GM23338 (cell line): ENCODE measurements around the gene SERTAD3. TPM values are rescaled to one million over a fixed set of nuclear protein-coding genes. Genes with fewer than 3 reads are reported as not detected.
A peak's percentile ranks its signal among the peaks of the same experiment; 100 is the strongest.

Source experiments
- ATAC-seq: fragments of 200-7000 bp; cut with Tn5 transposase; 3 replicates; pipeline ENCODE4 v1.9.1; 2020
- DNase-seq: peaks from one replicate; pipeline ENCODE4 v3.0.0-alpha.2; 2015; ENCODE audit warnings: low spot score
- H2AFZ ChIP-seq: fragments of 200-600 bp; sonication (generic); 2 replicates; pipeline ENCODE4 v1.8.0; 2016; ENCODE audit warnings: antibody characterized with exemption, mild to moderate bottlenecking, moderate library complexity
- H3F3A ChIP-seq: fragments of 200-600 bp; sonication (generic); replicated peaks from 2 replicates; pipeline ENCODE4 v1.8.0; 2017; ENCODE audit warnings: antibody characterized with exemption, mixed run types, low read depth
- H3K27ac ChIP-seq: fragments of 200-600 bp; sonication (generic); 2 replicates; pipeline ENCODE4 v1.6.1; 2016; ENCODE audit warnings: low read depth
- H3K27me3 ChIP-seq: fragments of 200-600 bp; sonication (generic); 2 replicates; pipeline ENCODE4 v1.8.0; 2016; ENCODE audit warnings: mild to moderate bottlenecking, mixed run types, moderate library complexity; ENCODE audit not compliant: insufficient read depth
- H3K36me3 ChIP-seq: fragments of 200-600 bp; sonication (generic); 2 replicates; pipeline ENCODE4 v1.8.0; 2016; ENCODE audit warnings: mild to moderate bottlenecking; ENCODE audit not compliant: insufficient read depth
- H3K4me1 ChIP-seq: fragments of 200-600 bp; sonication (generic); 2 replicates; pipeline ENCODE4 v1.8.0; 2016; ENCODE audit warnings: mild to moderate bottlenecking, moderate library complexity; ENCODE audit not compliant: insufficient read depth
- H3K4me2 ChIP-seq: fragments of 200-600 bp; sonication (generic); 2 replicates; pipeline ENCODE4 v1.7.1; 2017; ENCODE audit warnings: mixed run types
- H3K4me3 ChIP-seq: fragments of 200-600 bp; sonication (generic); 2 replicates; pipeline ENCODE4 v1.6.1; 2016; ENCODE audit warnings: mixed run types
- H3K79me2 ChIP-seq: fragments of 200-600 bp; sonication (generic); replicated peaks from 2 replicates; pipeline ENCODE4 v1.8.0; 2017; ENCODE audit warnings: mild to moderate bottlenecking; ENCODE audit not compliant: insufficient read depth
- H3K9me2 ChIP-seq: fragments of 200-600 bp; sonication (generic); 2 replicates; pipeline ENCODE4 v1.8.0; 2017; ENCODE audit not compliant: insufficient read depth
- H4K20me1 ChIP-seq: fragments of 200-600 bp; sonication (generic); replicated peaks from 2 replicates; pipeline ENCODE4 v1.8.0; 2017; ENCODE audit warnings: mild to moderate bottlenecking; ENCODE audit not compliant: insufficient read depth
- H3K27ac Mint-ChIP-seq: 2 replicates; pipeline ENCODE4 v1.8.0; 2020; ENCODE audit warnings: inconsistent platforms, mild to moderate bottlenecking, moderate library complexity, mixed read lengths
- H3K27me3 Mint-ChIP-seq: 3 replicates; pipeline ENCODE4 v1.8.0; 2022; ENCODE audit warnings: low read depth, mild to moderate bottlenecking, moderate library complexity, mixed read lengths, inconsistent platforms; ENCODE audit not compliant: insufficient read depth, poor library complexity
- H3K36me3 Mint-ChIP-seq: 3 replicates; pipeline ENCODE4 v1.8.0; 2021; ENCODE audit warnings: low read depth, mild to moderate bottlenecking, inconsistent platforms, moderate library complexity, mixed read lengths
- H3K4me1 Mint-ChIP-seq: 3 replicates; pipeline ENCODE4 v1.8.0; 2020; ENCODE audit warnings: mild to moderate bottlenecking, inconsistent platforms, mixed read lengths
- H3K4me3 Mint-ChIP-seq: 3 replicates; pipeline ENCODE4 v1.8.0; 2021; ENCODE audit warnings: moderate library complexity, mild to moderate bottlenecking, inconsistent platforms, mixed read lengths
- H3K9me3 Mint-ChIP-seq: 3 replicates; pipeline ENCODE4 v1.8.0; 2020; ENCODE audit warnings: moderate library complexity, mild to moderate bottlenecking, inconsistent platforms, mixed read lengths
- CREB1 ChIP-seq: fragments of 250-450 bp; sonication (Bioruptor Pico); IDR thresholded peaks from 2 replicates; pipeline ENCODE4 v1.5.0; 2020; ENCODE audit warnings: low read depth, mild to moderate bottlenecking, moderate library complexity
- ETS1 ChIP-seq: IDR thresholded peaks from 2 replicates; pipeline ENCODE4 v1.6.1; 2016; ENCODE audit warnings: antibody characterized with exemption
- EZH2 ChIP-seq: fragments of 200-600 bp; sonication (generic); IDR thresholded peaks from one replicate; pipeline ENCODE4 v1.8.0; 2017; ENCODE audit warnings: antibody characterized with exemption, mild to moderate bottlenecking, low read depth; ENCODE audit not compliant: unreplicated experiment
- JUNB ChIP-seq: IDR thresholded peaks from one replicate; pipeline ENCODE4 v1.6.1; 2016; ENCODE audit warnings: antibody characterized with exemption; ENCODE audit not compliant: unreplicated experiment
- NANOG ChIP-seq: IDR thresholded peaks from 2 replicates; pipeline ENCODE4 v1.6.1; 2016; ENCODE audit warnings: antibody characterized with exemption, borderline replicate concordance
- ZNF331 ChIP-seq: fragments of 250-450 bp; sonication (Bioruptor Pico); IDR thresholded peaks from 2 replicates; pipeline ENCODE4 v1.5.0; 2020; ENCODE audit warnings: low read depth, mild to moderate bottlenecking, moderate library complexity
- ZNF462 ChIP-seq: fragments of 250-450 bp; sonication (Bioruptor Pico); IDR thresholded peaks from 2 replicates; pipeline ENCODE4 v1.5.0; 2020; ENCODE audit warnings: mild to moderate bottlenecking, moderate library complexity
- polyA plus RNA-seq: library from polyadenylated mRNA; unstranded; fragments of >200 nt; fragmentation: Nextera tagmentation; extraction: Ambion mirVana; gene quantifications from 2 replicates; pipeline ENCODE4 v1.2.1, GENCODE V29; 2016
- total RNA-seq: library from RNA; depleted of rRNA; stranded (reverse); fragments of >200 nt; shearing (Covaris generic); gene quantifications from 2 replicates; pipeline ENCODE4 v1.2.3, GENCODE V29; 2014
- TF ChIP-seq, protein P1 (sequence below): IDR thresholded peaks from one replicate; pipeline ENCODE4 v1.6.1; 2018; ENCODE audit warnings: antibody characterized with exemption; ENCODE audit not compliant: unreplicated experiment
- TF ChIP-seq, protein P2 (sequence below), 2 experiments: fragments of 200-600 bp in 1 of 2; sonication (generic) in 1 of 2; conservative IDR thresholded peaks; 2 replicates each; pipeline versions ENCODE4 v1.5.1 to v1.6.1; 2016 to 2017; ENCODE audit warnings: antibody characterized with exemption in 2 of 2, low read depth in 2 of 2, mild to moderate bottlenecking in 2 of 2, moderate library complexity in 1 of 2

The SERTAD3 gene
- total and polyA plus RNA-seq, 2 experiments from 2014 or later: 15.4 to 24.1 TPM

- TF ChIP-seq, protein P1, sequence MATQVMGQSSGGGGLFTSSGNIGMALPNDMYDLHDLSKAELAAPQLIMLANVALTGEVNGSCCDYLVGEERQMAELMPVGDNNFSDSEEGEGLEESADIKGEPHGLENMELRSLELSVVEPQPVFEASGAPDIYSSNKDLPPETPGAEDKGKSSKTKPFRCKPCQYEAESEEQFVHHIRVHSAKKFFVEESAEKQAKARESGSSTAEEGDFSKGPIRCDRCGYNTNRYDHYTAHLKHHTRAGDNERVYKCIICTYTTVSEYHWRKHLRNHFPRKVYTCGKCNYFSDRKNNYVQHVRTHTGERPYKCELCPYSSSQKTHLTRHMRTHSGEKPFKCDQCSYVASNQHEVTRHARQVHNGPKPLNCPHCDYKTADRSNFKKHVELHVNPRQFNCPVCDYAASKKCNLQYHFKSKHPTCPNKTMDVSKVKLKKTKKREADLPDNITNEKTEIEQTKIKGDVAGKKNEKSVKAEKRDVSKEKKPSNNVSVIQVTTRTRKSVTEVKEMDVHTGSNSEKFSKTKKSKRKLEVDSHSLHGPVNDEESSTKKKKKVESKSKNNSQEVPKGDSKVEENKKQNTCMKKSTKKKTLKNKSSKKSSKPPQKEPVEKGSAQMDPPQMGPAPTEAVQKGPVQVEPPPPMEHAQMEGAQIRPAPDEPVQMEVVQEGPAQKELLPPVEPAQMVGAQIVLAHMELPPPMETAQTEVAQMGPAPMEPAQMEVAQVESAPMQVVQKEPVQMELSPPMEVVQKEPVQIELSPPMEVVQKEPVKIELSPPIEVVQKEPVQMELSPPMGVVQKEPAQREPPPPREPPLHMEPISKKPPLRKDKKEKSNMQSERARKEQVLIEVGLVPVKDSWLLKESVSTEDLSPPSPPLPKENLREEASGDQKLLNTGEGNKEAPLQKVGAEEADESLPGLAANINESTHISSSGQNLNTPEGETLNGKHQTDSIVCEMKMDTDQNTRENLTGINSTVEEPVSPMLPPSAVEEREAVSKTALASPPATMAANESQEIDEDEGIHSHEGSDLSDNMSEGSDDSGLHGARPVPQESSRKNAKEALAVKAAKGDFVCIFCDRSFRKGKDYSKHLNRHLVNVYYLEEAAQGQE: no peak
- TF ChIP-seq ETS1 (no peak), NANOG (no peak), JUNB (no peak), EZH2 (no peak)
- TF ChIP-seq, protein P2, sequence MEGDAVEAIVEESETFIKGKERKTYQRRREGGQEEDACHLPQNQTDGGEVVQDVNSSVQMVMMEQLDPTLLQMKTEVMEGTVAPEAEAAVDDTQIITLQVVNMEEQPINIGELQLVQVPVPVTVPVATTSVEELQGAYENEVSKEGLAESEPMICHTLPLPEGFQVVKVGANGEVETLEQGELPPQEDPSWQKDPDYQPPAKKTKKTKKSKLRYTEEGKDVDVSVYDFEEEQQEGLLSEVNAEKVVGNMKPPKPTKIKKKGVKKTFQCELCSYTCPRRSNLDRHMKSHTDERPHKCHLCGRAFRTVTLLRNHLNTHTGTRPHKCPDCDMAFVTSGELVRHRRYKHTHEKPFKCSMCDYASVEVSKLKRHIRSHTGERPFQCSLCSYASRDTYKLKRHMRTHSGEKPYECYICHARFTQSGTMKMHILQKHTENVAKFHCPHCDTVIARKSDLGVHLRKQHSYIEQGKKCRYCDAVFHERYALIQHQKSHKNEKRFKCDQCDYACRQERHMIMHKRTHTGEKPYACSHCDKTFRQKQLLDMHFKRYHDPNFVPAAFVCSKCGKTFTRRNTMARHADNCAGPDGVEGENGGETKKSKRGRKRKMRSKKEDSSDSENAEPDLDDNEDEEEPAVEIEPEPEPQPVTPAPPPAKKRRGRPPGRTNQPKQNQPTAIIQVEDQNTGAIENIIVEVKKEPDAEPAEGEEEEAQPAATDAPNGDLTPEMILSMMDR (conservative IDR thresholded peaks at IDR 0.05; ENCODE audit: low read depth in 2 of 2): no peak
Measured at GRCh38 chr19:40407714-40408597, 36.2 kb downstream of the SERTAD3 start (continued).

- peaks cover 6% of the 10 kb centered on the region; the same call in 1 of the 2 replicates for H3K4me1 ChIP-seq
- H3K79me2 ChIP-seq: no peaks in the 10 kb centered on the region
- H3K27ac Mint-ChIP-seq: no peak overlapping the region
- H3K4me3 Mint-ChIP-seq: peak overlapping the region; percentile 80
- peaks cover 2% of the 10 kb centered on the region; the same call in 1 of the 3 replicates for H3K36me3 Mint-ChIP-seq
- H3K27ac ChIP-seq: no peak overlapping the region
- H3K27me3 ChIP-seq: peaks cover 8% of the 10 kb centered on the region
- ATAC-seq (peak; percentile 75), DNase-seq (peak; percentile 99)
- H3F3A ChIP-seq: peaks cover 8% of the 10 kb centered on the region
- no peaks in the 10 kb centered on the region for H4K20me1 ChIP-seq
- no peaks in the 10 kb centered on the region; the same call in 1 of the 3 replicates for H3K9me3 Mint-ChIP-seq
- H3K9me2 ChIP-seq: no peaks in the 10 kb centered on the region
- peaks cover 23% of the 10 kb centered on the region for H3K4me1 Mint-ChIP-seq
- H3K4me3 ChIP-seq: peak overlapping the region; percentile 79
- peak overlapping the region; percentile 94 for H2AFZ ChIP-seq
- peak overlapping the region; percentile 93 for H3K4me2 ChIP-seq
- peaks cover 16% of the 10 kb centered on the region for H3K27me3 Mint-ChIP-seq
- H3K36me3 ChIP-seq: no peaks in the 10 kb centered on the region
- no peak for TF ChIP-seq NANOG
- no peak for TF ChIP-seq ZNF462
- TF ChIP-seq JUNB: no peak
- TF ChIP-seq CREB1 (CRISPR knock-in tag): peak; percentile 34; the same call in 1 of the 2 replicates
- TF ChIP-seq ZNF331: no peak
Measured at GRCh38 chr19:40403262-40403984, 40.7 kb downstream of the SERTAD3 start.
